ENCODE data around the gene TERT.

DNA sequence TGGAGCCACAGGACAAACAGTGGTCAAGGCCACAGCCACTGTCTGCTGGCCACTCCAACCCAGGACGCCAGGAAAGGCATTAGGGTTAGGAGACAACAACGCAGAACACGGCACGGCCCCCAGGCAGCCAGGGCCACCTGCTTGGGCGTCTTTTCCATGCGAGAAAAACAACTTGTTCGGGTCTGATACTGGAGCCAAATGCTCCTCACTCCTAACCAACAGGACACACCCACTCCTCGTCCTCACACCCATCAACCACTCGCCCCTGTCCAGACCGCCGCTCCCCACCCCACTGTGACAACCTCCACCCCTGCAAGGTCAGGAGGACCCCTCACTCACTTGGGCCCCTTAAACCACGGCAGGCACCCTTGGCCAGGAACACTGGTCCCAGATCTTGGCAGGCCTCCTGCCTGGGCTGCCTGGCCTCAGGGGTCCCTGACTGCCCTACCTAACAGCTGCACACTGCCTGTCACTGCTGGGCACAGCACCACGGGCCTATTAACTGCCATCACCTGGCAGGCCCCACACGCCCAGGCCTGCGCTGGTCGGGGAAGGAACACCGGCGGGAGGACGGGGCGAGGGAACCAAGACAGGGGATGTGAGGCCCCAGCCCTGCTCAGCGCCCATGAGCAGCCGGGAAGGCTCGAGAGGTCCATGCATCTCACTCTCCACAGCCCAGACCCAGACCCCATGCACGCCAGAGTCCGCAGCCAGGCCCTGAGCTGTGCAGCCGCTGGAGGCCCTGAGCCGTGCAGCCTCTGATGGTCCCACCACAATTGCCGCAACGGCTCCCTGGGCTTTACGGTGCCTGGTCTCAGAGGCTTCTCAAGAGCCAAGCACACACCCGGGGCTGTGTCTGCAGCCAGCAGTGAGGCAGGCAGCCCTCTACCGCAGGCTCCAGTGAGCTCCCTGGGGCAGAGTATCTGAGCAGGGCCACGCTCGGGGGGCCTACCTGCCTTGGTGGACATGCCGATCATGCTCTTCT, 36.3 kb upstream of the TERT start:
- TF ChIP-seq, protein P1, sequence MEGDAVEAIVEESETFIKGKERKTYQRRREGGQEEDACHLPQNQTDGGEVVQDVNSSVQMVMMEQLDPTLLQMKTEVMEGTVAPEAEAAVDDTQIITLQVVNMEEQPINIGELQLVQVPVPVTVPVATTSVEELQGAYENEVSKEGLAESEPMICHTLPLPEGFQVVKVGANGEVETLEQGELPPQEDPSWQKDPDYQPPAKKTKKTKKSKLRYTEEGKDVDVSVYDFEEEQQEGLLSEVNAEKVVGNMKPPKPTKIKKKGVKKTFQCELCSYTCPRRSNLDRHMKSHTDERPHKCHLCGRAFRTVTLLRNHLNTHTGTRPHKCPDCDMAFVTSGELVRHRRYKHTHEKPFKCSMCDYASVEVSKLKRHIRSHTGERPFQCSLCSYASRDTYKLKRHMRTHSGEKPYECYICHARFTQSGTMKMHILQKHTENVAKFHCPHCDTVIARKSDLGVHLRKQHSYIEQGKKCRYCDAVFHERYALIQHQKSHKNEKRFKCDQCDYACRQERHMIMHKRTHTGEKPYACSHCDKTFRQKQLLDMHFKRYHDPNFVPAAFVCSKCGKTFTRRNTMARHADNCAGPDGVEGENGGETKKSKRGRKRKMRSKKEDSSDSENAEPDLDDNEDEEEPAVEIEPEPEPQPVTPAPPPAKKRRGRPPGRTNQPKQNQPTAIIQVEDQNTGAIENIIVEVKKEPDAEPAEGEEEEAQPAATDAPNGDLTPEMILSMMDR (IDR thresholded peaks at IDR 0.05; ENCODE audit: insufficient read depth, low read length, poor library complexity, severe bottlenecking) = no peak
- no peak for TF ChIP-seq EZH2phosphoT487 (conservative IDR thresholded peaks at IDR 0.05; ENCODE audit: low read length)
